GM12891 (cell line): Measurements from ENCODE around the gene PLEKHG5.

ENCODE experiments used
- DNase-seq: peaks from one replicate; pipeline ENCODE4 v3.0.0; 2011; ENCODE audit warnings: low spot score; ENCODE audit not compliant: insufficient read length
- FAIRE-seq: peaks from 2 replicates; lab custom pipeline; 2011; peaks lifted over from hg19 to GRCh38; lab: Jason Lieb, UNC
- PAX5 ChIP-seq: IDR thresholded peaks from 2 replicates; pipeline ENCODE4 v1.6.1; 2011; ENCODE audit warnings: low read length, moderate library complexity, mild to moderate bottlenecking; ENCODE audit not compliant: insufficient read depth, severe bottlenecking
- POLR2A ChIP-seq: IDR thresholded peaks from 2 replicates; pipeline ENCODE4 v1.6.1; 2011; ENCODE audit warnings: low read depth, low read length, control low read depth
- POLR2AphosphoS5 ChIP-seq: IDR thresholded peaks from 2 replicates; pipeline ENCODE4 v1.6.1; 2011; ENCODE audit warnings: low read depth, low read length, control low read depth
- POU2F2 ChIP-seq: IDR thresholded peaks from 2 replicates; pipeline ENCODE4 v1.6.1; 2011; ENCODE audit warnings: low read depth, mild to moderate bottlenecking, control low read depth, low read length, moderate library complexity
- SPI1 ChIP-seq: IDR thresholded peaks from 2 replicates; pipeline ENCODE4 v1.6.1; 2011; ENCODE audit warnings: low read depth, low read length, control low read depth
- TAF1 ChIP-seq: IDR thresholded peaks from 2 replicates; pipeline ENCODE4 v1.6.1; 2011; ENCODE audit warnings: low read depth, low read length, control low read depth

Gene PLEKHG5

DNA sequence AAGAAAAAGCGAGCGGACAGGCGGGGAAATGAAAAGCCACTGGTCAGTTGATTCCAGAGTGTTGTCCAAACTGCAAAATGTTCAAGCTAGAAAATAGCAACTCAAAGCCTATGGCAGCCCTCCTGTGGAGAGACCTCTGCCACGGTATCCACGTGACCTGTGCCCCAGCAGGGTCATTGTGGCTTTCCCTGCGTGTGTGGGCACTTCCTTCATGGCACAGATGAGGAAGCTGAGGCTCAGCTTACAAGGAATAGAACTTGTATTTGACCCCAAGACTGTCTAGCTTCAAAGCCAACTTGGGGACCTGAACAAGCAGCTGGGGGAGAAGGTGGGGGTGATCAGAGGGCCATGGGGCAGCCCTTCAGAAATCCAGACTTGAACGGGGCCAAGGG lies 15.6 kb upstream of the PLEKHG5 start:
- no peak for TF ChIP-seq POLR2A
- no peak for TF ChIP-seq PAX5
- TF ChIP-seq TAF1 = no peak
- no peak for TF ChIP-seq SPI1
- no peak for TF ChIP-seq POLR2AphosphoS5
- no peak for TF ChIP-seq POU2F2
- FAIRE-seq (no peak), DNase-seq (no peak)

DNA sequence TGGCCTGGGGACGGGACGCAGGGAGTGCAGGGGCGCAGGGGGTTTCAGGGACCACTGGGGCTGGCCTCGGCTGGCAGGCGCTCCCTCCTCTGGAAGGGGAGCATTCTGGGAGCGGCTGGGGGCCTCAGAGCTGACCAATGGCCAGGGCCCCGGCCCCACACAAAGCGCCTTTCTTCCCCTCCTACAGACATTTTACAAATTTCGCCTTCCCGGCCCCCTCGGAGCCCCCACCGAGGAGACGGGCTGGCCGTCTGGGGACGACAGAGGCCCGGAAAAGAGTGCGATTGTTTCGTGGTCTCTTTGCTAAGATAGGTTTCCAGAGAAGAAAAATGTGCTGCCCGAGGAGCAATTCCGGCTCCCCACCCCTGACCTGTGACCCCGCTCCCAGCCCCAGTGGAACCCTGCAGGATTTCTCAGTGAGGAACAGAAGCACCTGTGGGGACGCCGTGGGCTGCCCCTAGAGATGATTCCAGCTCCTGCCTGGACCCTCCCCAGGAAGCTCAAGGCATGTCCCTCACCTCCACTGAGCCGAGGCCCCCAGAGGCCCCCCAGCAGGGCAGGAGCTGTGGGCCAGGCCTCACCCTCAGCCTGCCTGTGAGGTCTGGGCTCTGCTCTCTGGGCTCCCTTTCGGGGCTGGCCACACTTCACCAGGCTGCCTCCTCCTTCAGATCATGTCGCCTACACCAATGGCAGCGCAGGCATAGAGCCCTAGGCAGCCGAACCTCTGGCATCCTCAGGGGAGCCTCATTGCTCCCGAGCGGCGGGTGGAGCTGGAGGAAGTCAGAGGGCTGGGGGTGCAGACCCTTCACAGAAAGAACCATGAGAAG lies 15.0 kb upstream of the PLEKHG5 start:
- FAIRE-seq (no peak), DNase-seq (no peak)
- TF ChIP-seq PAX5 = no peak
- no peak for TF ChIP-seq TAF1
- no peak for TF ChIP-seq POLR2AphosphoS5
- TF ChIP-seq POU2F2 = no peak
- no peak for TF ChIP-seq SPI1
- TF ChIP-seq POLR2A = no peak

DNA sequence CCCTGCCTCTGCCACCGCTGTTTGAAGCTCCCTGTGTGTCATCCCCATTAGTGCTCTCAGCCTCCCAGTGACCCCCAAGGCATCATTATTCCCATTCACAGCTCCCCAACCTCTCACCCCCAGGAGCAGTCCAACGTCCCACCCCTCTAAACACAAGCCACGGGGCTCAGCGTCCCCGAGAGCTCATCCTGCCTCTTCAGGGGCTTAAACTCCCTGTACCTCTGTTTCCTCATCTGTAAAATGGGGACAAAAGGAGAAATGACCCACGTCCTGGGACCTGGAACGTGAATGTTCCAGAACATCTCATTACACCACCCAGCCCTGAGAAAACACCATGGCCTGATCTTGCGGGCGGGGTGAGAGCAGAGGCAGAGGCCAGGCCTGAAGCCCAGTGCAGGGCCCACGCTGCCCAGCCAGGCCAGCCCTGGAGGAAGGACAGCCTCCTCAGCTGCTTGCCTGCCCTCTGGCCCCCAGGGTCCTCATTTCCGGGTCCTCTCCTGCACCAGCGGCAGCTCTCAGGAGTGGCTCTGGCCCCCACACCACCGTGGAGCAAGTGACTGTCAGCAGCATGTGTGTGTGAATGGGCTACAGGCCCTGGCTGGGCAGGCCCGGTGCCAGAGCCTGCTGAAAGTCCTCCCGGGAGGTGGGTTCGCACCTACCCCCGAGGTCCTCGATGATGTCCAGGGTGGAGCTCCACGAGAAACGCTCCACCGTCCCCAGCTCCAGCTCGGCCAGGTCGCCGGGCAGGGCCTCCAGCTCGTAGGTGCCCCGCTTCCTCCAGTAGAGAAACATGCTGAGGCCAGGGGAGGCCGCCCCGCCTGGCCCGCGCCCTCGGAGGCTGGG lies 14.1 kb upstream of the PLEKHG5 start:
- TF ChIP-seq TAF1 (no peak), SPI1 (no peak), POLR2AphosphoS5 (no peak)
- DNase-seq (no peak), FAIRE-seq (no peak)

DNA sequence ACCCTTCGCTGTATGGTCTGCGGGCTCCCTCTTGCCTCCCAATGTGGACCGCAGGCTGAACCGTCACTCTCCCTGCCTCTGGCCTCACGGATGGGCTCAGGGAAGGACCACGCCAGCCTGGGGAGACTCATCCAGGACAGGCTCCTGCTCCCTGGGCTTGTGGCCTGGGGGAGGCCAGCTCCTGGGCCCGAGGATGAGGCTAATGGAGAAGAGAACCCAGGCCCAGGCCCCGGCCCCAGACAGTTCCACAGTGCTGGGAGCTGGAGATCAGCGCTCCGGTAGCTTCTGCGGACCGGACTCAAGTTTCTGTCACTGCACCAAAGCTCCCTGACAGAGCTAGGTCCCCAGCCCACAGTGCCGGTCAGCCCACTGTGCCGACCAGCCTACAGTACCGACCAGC lies 13.4 kb upstream of the PLEKHG5 start:
- DNase-seq (no peak), FAIRE-seq (no peak)
- no peak for TF ChIP-seq POLR2AphosphoS5
- no peak for TF ChIP-seq POU2F2
- no peak for TF ChIP-seq PAX5
- no peak for TF ChIP-seq POLR2A
- TF ChIP-seq TAF1 = no peak
- no peak for TF ChIP-seq SPI1

DNA sequence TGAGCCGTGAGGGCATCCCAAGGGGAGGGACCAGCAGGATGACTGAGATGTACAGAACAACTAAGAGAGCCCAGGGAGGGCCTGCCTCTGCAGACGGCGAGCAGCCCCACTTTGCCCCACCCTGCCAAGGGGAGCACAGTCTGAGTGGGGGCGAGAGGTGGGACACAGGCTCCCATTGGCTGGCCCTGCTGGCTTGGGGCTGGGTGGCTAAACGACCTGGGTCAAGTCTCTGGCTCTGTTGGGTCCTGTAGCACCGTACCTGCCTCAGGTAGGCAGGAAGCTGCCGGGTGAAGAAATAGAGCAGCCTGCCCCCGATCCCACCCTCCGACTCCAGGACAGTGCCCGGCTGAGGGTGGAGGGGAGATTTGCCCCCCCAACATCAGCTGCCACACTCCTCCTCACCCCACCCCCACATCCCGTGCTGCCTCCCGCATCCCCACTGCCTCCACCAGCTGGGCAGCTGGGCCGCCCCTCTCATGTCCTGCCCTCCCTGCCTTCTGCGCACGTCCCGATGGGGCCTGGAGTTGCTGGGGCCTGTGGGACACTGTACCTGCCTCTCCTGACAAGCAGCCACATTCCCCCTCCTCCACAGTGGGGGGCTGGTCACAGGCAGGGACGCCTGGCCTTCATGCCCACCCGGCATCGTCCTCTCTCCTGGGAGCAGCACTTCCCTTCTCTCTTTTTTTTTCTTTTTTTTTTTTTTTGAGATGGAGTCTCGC lies 12.6 kb upstream of the PLEKHG5 start:
- DNase-seq = no peak
- TF ChIP-seq PAX5 (no peak), POLR2A (no peak), SPI1 (no peak), POLR2AphosphoS5 (no peak), POU2F2 (no peak), TAF1 (no peak)
- FAIRE-seq = no peak

DNA sequence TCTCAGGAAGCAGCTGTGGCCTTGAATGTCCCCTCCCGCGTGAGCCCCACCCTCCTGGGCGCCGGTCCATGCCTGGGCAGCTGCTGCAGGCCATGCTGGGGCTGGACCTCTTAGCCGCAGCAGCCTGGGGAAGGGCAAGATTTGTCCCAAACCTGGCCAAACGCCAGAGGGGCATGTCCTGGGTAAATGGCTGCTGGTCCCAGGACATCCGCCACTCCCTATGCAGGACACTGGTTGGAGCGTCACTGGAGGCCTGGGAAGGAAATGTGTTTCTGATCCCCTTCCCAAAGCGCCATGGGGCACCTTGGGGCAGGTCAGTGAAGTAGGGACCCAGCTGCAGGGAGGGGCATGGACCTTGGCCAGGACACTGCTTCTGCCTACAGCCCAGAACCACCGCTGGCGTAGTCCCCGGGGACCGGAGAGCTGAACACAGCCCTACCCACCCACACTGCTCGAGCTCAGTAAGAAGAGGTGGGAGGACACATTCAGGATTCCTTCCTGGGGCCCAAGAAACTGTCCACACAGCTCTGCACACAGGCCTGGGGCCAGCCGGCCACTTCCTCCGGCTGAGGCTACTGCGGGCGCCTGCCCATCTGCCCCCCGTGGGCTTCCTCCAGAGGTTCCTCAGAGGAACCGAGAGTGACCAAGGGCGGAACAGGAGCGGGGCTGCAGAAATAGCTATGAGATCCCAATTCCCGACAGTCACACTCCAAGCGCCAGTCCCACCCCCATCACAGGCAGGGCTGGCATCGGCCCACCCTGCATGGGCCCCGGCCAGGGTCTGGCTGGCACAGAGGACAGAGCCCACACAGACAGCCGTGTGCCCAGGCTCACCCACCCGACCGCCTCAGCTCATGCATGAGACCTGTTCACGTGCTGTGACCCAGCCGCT lies 10.8 kb upstream of the PLEKHG5 start:
- TF ChIP-seq POU2F2 (no peak), TAF1 (no peak), PAX5 (no peak), POLR2A (no peak), SPI1 (no peak), POLR2AphosphoS5 (no peak)
- DNase-seq = no peak
- FAIRE-seq = no peak

DNA sequence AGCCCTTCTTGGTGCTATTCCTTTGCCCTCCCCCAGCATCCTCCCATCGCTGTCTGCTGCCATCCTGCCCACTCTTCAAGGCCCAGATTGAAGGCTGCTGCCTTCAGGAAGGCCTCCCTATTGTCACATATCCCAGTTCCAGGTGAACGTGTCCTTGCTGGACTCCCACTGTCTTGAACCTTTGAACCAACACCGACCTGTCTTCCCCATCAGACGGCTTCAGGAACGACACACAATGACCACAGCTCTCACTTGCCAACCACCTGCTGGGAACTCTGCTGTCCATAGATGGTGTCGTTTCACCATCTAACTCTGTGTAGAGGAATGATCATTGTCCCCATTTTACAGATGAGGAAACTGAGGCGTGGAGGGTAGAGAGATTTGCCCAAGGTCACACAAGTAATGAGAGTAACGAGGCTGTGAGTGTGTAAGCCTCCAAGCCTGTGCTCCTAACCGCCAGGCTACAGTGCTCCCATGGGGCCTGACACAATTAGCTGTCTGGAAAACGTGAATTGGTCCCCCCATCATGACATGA lies 9.9 kb upstream of the PLEKHG5 start:
- DNase-seq (no peak), FAIRE-seq (no peak)
- TF ChIP-seq SPI1 (no peak), TAF1 (no peak), POU2F2 (no peak), PAX5 (no peak), POLR2AphosphoS5 (no peak), POLR2A (no peak)

DNA sequence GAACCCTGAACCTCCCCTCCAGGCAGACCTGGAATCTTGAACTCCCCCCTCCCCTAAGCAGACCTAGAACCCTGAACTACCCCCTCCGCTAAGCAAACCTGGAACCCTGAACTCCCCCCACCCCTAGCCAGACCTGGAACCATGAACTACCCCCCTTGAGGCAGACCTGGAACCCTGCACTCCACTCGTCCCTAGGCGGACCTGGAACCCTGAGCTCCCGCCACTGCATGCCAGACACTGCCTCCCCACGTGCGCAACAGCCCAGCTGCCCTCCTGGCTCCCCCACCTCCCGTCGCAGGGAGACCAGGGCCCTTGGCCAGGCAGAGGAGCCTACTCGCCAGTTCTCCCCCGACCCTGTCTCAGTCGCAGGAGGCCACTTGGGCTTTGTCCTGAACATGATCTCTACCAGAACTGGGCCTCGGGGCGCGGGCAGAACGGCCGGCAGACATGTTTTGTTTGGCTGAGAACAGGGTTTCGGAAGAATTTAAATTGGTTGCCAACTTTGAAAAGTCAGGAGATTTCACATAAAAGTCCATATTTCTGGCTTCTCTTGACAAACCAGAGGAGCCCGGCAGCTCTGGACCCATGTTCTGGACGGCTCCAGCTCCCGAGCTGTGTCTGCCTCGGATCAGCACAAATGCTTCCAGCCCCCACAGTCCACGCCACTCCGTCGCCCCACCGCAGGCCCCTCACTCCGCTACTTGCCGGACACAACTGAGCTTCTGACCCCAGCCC lies 9.2 kb upstream of the PLEKHG5 start:
- DNase-seq = no peak
- TF ChIP-seq POU2F2 = no peak
- TF ChIP-seq POLR2A = no peak
- TF ChIP-seq PAX5 = no peak
- no peak for TF ChIP-seq SPI1
- no peak for TF ChIP-seq TAF1
- no peak for TF ChIP-seq POLR2AphosphoS5
- no peak for FAIRE-seq
